Subcutaneous abdominal adipose tissue (tissue), 5 donors: ENCODE results near the gene PNKD.

Source experiments
- H3K27ac ChIP-seq: one replicate; pipeline ENCODE4 v1.7.0; 2013; ENCODE audit warnings: low read depth, mild to moderate bottlenecking, inconsistent platforms, low read length, moderate library complexity
- H3K27me3 ChIP-seq, 5 donors: one replicate each; pipeline ENCODE4 v1.7.0; 2013; ENCODE audit warnings: low read length in 5 of 5, inconsistent platforms in 1 of 5; ENCODE audit not compliant: control insufficient read depth in 5 of 5, insufficient read depth in 4 of 5
- H3K36me3 ChIP-seq, 5 donors: one replicate each; pipeline ENCODE4 v1.7.0; 2013; ENCODE audit warnings: low read length in 5 of 5; ENCODE audit not compliant: control insufficient read depth in 5 of 5, insufficient read depth in 5 of 5
- H3K4me1 ChIP-seq, 5 donors: one replicate each; pipeline ENCODE4 v1.7.0; 2013; ENCODE audit warnings: low read length in 5 of 5, mild to moderate bottlenecking in 3 of 5, moderate library complexity in 1 of 5; ENCODE audit not compliant: control insufficient read depth in 5 of 5, insufficient read depth in 5 of 5
- H3K4me3 ChIP-seq, 5 donors: one replicate each; pipeline ENCODE4 v1.7.0; 2013; ENCODE audit warnings: low read length in 5 of 5, low read depth in 1 of 5
- H3K9ac ChIP-seq, 5 donors: one replicate each; pipeline ENCODE4 v1.7.0; 2013; ENCODE audit warnings: low read length in 5 of 5, mild to moderate bottlenecking in 4 of 5, moderate library complexity in 3 of 5
- H3K9me3 ChIP-seq, 5 donors: one replicate each; pipeline ENCODE4 v1.7.0; 2013; ENCODE audit warnings: low read length in 5 of 5; ENCODE audit not compliant: control insufficient read depth in 5 of 5
- donor health status: healthy.
- donor health status: healthy.
- donor health status: healthy.
- donor health status: healthy.
- donor health status: healthy.

PNKD gene

GRCh38 chr2:218332288-218332687, 62.0 kb downstream of the PNKD start:
- no peaks in the 10 kb centered on the region for H3K36me3 ChIP-seq
- H3K4me3 ChIP-seq: peak overlapping the region in 2 of 5 donors; percentile 4 to 14
- H3K27ac ChIP-seq: no peak overlapping the region
- H3K9me3 ChIP-seq: no peaks in the 10 kb centered on the region
- H3K27me3 ChIP-seq: peaks cover 0 to 2% (median 0%) of the 10 kb centered on the region in 5 donors
- peaks cover 0 to 36% (median 4%) of the 10 kb centered on the region in 5 donors for H3K4me1 ChIP-seq
- peak overlapping the region in 1 of 5 donors; percentile 43 for H3K9ac ChIP-seq

GRCh38 chr2:218332920-218333645, 62.8 kb downstream of the PNKD start:
- Histone ChIP-seq H3K4me3 (peak overlapping the region in 2 of 5 donors; percentile 12 to 32), H3K27me3 (peaks cover 0 to 2% (median 0%) of the 10 kb centered on the region in 5 donors), H3K36me3 (no peaks in the 10 kb centered on the region), H3K4me1 (peaks cover 0 to 32% (median 4%) of the 10 kb centered on the region in 5 donors), H3K27ac (peak overlapping the region; percentile 13), H3K9ac (no peak overlapping the region), H3K9me3 (no peaks in the 10 kb centered on the region)

- Histone ChIP-seq H3K9me3 (no peaks in the 10 kb centered on the region), H3K27ac (no peak overlapping the region), H3K4me1 (peaks cover 0 to 25% (median 4%) of the 10 kb centered on the region in 5 donors), H3K9ac (no peak overlapping the region), H3K4me3 (no peak overlapping the region), H3K27me3 (peaks cover 0 to 2% (median 0%) of the 10 kb centered on the region in 5 donors), H3K36me3 (no peaks in the 10 kb centered on the region)
Observed at GRCh38 chr2:218334531-218334930, 64.2 kb downstream of the PNKD start.

GRCh38 chr2:218340656-218341055, 70.3 kb downstream of the PNKD start:
- Histone ChIP-seq H3K4me3 (no peak overlapping the region), H3K4me1 (no peaks in the 10 kb centered on the region), H3K27ac (no peak overlapping the region), H3K9ac (no peak overlapping the region), H3K27me3 (no peaks in the 10 kb centered on the region), H3K9me3 (no peaks in the 10 kb centered on the region), H3K36me3 (peaks cover 0 to 23% (median 3%) of the 10 kb centered on the region in 5 donors)

GRCh38 chr2:218341381-218341780, 71.1 kb downstream of the PNKD start:
- peaks cover 0 to 28% (median 3%) of the 10 kb centered on the region in 5 donors for H3K36me3 ChIP-seq
- H3K4me1 ChIP-seq: no peaks in the 10 kb centered on the region
- no peaks in the 10 kb centered on the region for H3K9me3 ChIP-seq
- no peaks in the 10 kb centered on the region for H3K27me3 ChIP-seq
- no peak overlapping the region for H3K27ac ChIP-seq
- H3K4me3 ChIP-seq: no peak overlapping the region
- H3K9ac ChIP-seq: no peak overlapping the region

GRCh38 chr2:218342837-218343236, 72.5 kb downstream of the PNKD start:
- Histone ChIP-seq H3K9me3 (no peaks in the 10 kb centered on the region), H3K4me3 (no peak overlapping the region), H3K9ac (no peak overlapping the region), H3K4me1 (no peaks in the 10 kb centered on the region), H3K27ac (no peak overlapping the region), H3K36me3 (peaks cover 0 to 29% (median 3%) of the 10 kb centered on the region in 5 donors), H3K27me3 (no peaks in the 10 kb centered on the region)

- no peaks in the 10 kb centered on the region for H3K9me3 ChIP-seq
- no peak overlapping the region for H3K4me3 ChIP-seq
- no peaks in the 10 kb centered on the region for H3K4me1 ChIP-seq
- no peak overlapping the region for H3K9ac ChIP-seq
- no peaks in the 10 kb centered on the region for H3K27me3 ChIP-seq
- peaks cover 0 to 29% (median 3%) of the 10 kb centered on the region in 5 donors for H3K36me3 ChIP-seq
- no peak overlapping the region for H3K27ac ChIP-seq
Observed at GRCh38 chr2:218343591-218343990, 73.3 kb downstream of the PNKD start.

GRCh38 chr2:218344090-218344754, 73.9 kb downstream of the PNKD start:
- H3K36me3 ChIP-seq: peaks cover 0 to 29% (median 3%) of the 10 kb centered on the region in 5 donors
- H3K9me3 ChIP-seq: no peaks in the 10 kb centered on the region
- H3K4me1 ChIP-seq: no peaks in the 10 kb centered on the region
- no peak overlapping the region for H3K4me3 ChIP-seq
- no peak overlapping the region for H3K27ac ChIP-seq
- no peaks in the 10 kb centered on the region for H3K27me3 ChIP-seq
- no peak overlapping the region for H3K9ac ChIP-seq

GRCh38 chr2:218344755-218345417, 74.6 kb downstream of the PNKD start:
- Histone ChIP-seq H3K9ac (no peak overlapping the region), H3K9me3 (no peaks in the 10 kb centered on the region), H3K4me3 (no peak overlapping the region), H3K4me1 (no peaks in the 10 kb centered on the region), H3K27ac (no peak overlapping the region), H3K36me3 (peaks cover 0 to 28% (median 3%) of the 10 kb centered on the region in 5 donors), H3K27me3 (no peaks in the 10 kb centered on the region)
